Measurements from ENCODE around the gene PSRC1.

The PSRC1 gene

GRCh38 chr1:109271458-109271857 is 11.5 kb downstream of the PSRC1 start:
- H3K36me3 ChIP-seq, result no peaks in the 10 kb centered on the region; the same call in 1 of the 2 replicates
- H3K4me1 ChIP-seq, result peaks cover 9% of the 10 kb centered on the region
- no peak for DNase-seq

DNA sequence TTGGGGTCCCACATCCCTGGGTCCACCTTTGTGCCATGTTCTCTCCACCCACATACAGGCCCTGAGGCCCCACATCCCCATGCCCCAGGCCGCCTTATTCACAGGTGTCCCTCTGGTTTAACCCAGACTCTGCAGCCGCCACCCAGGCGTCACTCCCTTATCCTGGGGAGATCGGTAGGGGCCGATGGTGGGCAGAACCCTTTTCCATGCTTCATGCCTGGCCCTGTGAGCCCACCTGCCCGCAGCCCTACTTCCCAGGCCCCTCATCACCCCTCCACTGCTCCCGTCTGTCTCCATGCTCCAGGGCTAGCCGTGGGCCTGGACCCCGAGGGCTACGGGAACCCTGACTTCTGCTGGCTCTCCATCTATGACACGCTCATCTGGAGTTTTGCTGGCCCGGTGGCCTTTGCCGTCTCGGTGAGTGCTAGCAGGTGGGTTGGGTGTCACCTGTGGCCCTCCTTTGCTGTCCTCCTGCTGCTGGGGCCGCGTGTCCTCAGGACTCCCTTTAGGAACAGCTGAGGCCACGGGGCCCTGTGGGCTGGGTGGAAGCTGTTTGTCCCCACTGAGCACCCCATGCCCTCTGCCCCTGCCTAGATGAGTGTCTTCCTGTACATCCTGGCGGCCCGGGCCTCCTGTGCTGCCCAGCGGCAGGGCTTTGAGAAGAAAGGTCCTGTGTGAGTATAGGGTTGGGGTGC is 12.2 kb downstream of the PSRC1 start:
- Histone ChIP-seq H3K27me3 (no peaks in the 10 kb centered on the region), H3K9me3 (no peaks in the 10 kb centered on the region), H3K36me3 (no peaks in the 10 kb centered on the region; the same call in 1 of the 2 replicates), H3K4me1 (peaks cover 9% of the 10 kb centered on the region), H3K4me3 (ENCODE audit: low read depth, low read length) (no peak overlapping the region)
- DNase-seq, result no peak
- no peak for TF ChIP-seq CTCF (IDR thresholded peaks at IDR 0.05; ENCODE audit: low read depth, low read length)

More at GRCh38 chr1:109271458-109271857, 11.5 kb downstream of the PSRC1 start:
- TF ChIP-seq CTCF (IDR thresholded peaks at IDR 0.05; ENCODE audit: low read depth, low read length), result no peak
- Histone ChIP-seq H3K9me3 (no peaks in the 10 kb centered on the region), H3K4me3 (ENCODE audit: low read depth, low read length) (no peak overlapping the region), H3K27me3 (no peaks in the 10 kb centered on the region)

DNA sequence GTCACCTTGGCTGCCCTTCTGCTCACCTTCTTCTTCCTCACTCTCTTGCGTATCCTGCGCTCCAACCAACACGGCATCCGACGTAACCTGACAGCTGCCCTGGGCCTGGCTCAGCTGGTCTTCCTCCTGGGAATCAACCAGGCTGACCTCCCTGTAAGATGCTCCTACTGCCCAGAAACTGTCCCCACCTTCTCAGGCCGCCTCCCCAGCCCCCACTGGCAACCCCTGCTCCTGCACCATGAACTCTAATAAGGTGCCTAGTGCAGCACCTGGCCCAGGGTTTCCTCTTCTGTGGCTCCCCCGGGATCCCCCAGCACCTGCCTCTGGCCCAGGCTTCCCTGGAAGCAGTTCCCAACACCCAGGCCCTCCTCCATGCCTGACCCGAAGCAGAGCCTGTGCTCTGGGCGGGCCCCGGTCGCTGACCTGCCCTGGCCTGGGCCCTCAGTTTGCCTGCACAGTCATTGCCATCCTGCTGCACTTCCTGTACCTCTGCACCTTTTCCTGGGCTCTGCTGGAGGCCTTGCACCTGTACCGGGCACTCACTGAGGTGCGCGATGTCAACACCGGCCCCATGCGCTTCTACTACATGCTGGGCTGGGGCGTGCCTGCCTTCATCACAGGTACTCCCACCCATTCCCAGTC is 12.8 kb downstream of the PSRC1 start:
- TF ChIP-seq CTCF (IDR thresholded peaks at IDR 0.05; ENCODE audit: low read depth, low read length), result no peak
- Histone ChIP-seq H3K9me3 (no peaks in the 10 kb centered on the region), H3K4me3 (ENCODE audit: low read depth, low read length) (no peak overlapping the region), H3K36me3 (no peaks in the 10 kb centered on the region; the same call in none of the 2 replicates), H3K4me1 (peaks cover 5% of the 10 kb centered on the region), H3K27me3 (no peaks in the 10 kb centered on the region)
- DNase-seq, result no peak

- no peaks in the 10 kb centered on the region for H3K27me3 ChIP-seq
- H3K36me3 ChIP-seq, result no peaks in the 10 kb centered on the region; the same call in none of the 2 replicates
- TF ChIP-seq CTCF (IDR thresholded peaks at IDR 0.05; ENCODE audit: low read depth, low read length), result no peak
- no peaks in the 10 kb centered on the region for H3K9me3 ChIP-seq
- DNase-seq, result peak; percentile 6
- no peak overlapping the region for H3K4me3 ChIP-seq (ENCODE audit: low read depth, low read length)
- no peaks in the 10 kb centered on the region for H3K4me1 ChIP-seq
Observed at GRCh38 chr1:109269212-109269980, 13.5 kb downstream of the PSRC1 start.

GRCh38 chr1:109268431-109269211 is 14.3 kb downstream of the PSRC1 start:
- no peak for TF ChIP-seq CTCF (IDR thresholded peaks at IDR 0.05; ENCODE audit: low read depth, low read length)
- Histone ChIP-seq H3K27me3 (no peaks in the 10 kb centered on the region), H3K4me1 (no peaks in the 10 kb centered on the region), H3K9me3 (no peaks in the 10 kb centered on the region), H3K36me3 (no peaks in the 10 kb centered on the region; the same call in 1 of the 2 replicates), H3K4me3 (ENCODE audit: low read depth, low read length) (no peak overlapping the region)
- DNase-seq, result peak; percentile 6

Data from BE2C (cell line).